GM12891 (cell line): Measurements from ENCODE around the gene CAMTA2.
A peak's percentile ranks its signal among the peaks of the same experiment; 100 is the strongest.

Experiments
- DNase-seq: peaks from one replicate; pipeline ENCODE4 v3.0.0; 2011; ENCODE audit warnings: low spot score; ENCODE audit not compliant: insufficient read length
- FAIRE-seq: peaks from 2 replicates; lab custom pipeline; 2011; peaks lifted over from hg19 to GRCh38; lab: Jason Lieb, UNC
- PAX5 ChIP-seq: IDR thresholded peaks from 2 replicates; pipeline ENCODE4 v1.6.1; 2011; ENCODE audit warnings: low read length, moderate library complexity, mild to moderate bottlenecking; ENCODE audit not compliant: insufficient read depth, severe bottlenecking
- POLR2A ChIP-seq: IDR thresholded peaks from 2 replicates; pipeline ENCODE4 v1.6.1; 2011; ENCODE audit warnings: low read depth, low read length, control low read depth
- POLR2AphosphoS5 ChIP-seq: IDR thresholded peaks from 2 replicates; pipeline ENCODE4 v1.6.1; 2011; ENCODE audit warnings: low read depth, low read length, control low read depth
- POU2F2 ChIP-seq: IDR thresholded peaks from 2 replicates; pipeline ENCODE4 v1.6.1; 2011; ENCODE audit warnings: low read depth, mild to moderate bottlenecking, control low read depth, low read length, moderate library complexity
- SPI1 ChIP-seq: IDR thresholded peaks from 2 replicates; pipeline ENCODE4 v1.6.1; 2011; ENCODE audit warnings: low read depth, low read length, control low read depth
- TAF1 ChIP-seq: IDR thresholded peaks from 2 replicates; pipeline ENCODE4 v1.6.1; 2011; ENCODE audit warnings: low read depth, low read length, control low read depth

The CAMTA2 gene

DNA sequence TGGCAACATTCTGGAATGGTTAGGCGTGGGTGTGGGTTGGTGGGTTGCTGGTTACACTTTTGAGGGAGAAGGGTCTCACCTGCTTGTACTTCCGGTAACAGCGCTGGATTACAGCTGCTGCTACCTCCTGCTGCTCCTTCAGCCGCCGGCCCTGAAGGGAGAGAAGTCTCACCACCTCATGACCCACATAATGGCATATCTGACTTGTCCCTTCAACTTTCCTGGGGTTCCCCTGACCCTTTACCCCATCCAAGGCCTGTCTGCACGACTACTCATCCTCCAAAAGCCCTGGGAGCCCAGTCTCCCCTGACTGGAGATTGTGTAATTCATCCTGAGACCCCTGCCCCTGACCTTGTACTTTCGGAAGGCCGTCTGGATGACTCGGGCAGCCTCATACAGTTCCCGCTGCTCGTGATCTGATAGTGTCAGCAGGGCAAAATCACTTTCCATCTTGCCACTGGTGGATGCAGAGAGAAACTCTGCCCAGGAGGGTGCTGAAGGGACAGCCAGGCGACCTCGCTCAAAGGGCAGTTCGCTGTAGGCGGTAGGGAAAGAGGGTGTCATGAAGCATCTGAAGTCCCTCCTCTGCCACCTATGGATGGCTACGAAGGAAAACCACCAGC lies 17.8 kb downstream of the CAMTA2 start:
- DNase-seq (no peak), FAIRE-seq (peak; percentile 61)
- TF ChIP-seq PAX5 (no peak), POLR2A (no peak), TAF1 (no peak), POU2F2 (no peak), SPI1 (no peak), POLR2AphosphoS5 (no peak)

DNA sequence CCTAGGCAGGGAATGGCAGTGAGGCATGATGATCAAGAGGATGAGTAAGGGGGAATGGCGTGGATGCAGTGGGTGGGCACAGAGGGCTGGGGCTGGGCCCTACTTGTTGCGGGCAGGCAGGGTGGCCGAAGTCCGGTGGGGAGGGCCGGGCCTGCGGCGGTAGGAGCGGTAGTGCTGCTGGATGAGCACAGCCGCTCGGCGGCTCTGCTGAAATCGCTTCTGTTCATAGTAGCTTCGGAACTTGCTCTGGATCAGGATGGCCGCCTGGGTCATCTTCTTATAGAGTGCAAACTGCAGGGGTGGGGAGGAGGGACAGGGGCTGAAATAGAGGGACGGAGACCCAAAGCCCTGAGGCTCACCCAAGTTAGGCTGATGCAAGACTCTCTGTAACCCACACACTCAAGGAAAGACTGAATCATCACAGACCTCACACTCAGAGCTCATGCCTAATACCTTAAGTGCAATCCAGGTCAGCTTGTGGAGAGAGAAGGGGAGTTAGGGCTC lies 18.4 kb downstream of the CAMTA2 start:
- DNase-seq = no peak
- FAIRE-seq = no peak

DNA sequence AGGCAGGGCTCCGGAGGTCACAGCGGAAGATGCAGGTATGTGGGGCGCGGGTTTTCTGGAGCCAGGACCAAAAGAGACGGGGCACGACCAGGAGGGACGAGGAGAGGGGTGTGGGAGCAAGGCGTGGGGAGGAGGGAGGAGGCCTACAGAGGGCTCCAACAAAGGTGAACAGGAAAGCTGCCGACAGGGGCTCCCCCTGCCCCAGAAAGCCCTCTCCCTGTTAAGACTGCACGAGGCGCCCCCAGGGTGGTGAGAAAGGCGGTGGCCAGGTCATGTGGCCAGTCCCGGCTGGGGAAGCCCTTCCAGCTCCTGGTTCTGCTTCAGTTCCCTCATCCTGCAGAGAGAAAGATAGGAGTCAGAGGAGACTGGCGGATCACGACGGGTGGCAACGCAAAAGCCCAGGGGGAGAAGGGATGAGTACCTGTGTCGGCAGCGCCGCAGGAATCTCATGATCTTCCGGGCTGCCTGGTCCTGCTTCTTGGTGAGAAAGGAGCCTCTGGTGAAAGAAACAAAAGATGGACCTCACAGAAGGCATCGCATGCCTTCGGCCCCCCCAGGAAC lies 18.9 kb downstream of the CAMTA2 start:
- TF ChIP-seq TAF1 = no peak
- no peak for TF ChIP-seq POLR2A
- no peak for TF ChIP-seq POU2F2
- no peak for TF ChIP-seq PAX5
- TF ChIP-seq POLR2AphosphoS5 = no peak
- TF ChIP-seq SPI1 = no peak
- FAIRE-seq (no peak), DNase-seq (no peak)

More for the DNA sequence above, 18.4 kb downstream of the CAMTA2 start:
- TF ChIP-seq PAX5 = no peak
- no peak for TF ChIP-seq SPI1
- no peak for TF ChIP-seq POU2F2

DNA sequence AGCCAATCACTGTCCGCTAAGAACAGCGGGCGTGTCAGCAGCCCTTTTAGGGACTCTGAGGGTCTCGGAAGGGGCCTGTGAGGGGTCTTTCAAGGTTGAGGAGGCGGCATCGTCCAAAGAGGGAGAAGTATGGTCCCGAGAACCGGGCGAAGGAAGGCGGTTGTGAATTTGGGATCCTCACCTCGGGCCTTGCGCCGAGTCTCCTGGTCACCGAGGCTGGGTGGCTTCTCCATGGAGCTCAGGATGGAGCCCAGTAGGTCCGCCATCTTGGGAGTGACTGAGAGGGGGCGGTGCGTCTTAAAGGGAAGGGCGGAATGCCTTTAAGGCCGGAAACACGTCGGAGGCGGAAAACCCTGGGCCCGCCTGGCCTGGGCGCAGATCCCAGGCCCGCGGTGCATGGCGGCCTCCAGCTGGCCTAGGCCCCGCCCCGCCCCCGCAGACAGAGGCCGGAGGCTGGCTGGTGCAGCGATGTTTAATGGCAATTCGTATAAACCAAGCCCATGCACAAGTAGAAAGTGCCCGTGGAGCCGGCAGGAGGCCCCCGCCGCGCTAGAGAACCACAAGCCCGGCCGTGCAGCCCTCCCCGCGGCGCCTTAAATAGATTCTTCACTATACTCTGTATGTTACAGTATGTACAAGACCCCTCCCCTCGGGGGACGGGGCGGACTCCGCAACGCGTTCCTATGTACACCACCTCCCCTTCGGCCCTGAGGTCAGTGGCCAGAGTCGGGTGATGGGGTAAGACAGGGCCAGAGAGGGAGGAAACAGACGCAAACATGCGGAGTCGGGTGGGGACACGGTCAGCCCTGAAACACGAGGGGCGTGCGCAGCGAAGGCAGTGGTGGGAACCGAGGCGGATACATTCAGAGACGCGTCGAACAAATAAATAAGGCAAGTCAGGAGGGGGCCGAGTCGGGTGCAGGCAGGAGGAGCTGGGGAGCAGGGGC lies 19.7 kb downstream of the CAMTA2 start, which contains the start of gene SPAG7:
SPAG7 (minus strand) TSS at position 279 of the 947 bp plus-strand sequence; CDS start at position 266, 13 bp downstream.
- DNase-seq = peak; percentile 96
- TF ChIP-seq PAX5 = no peak
- TF ChIP-seq POLR2AphosphoS5 = peak; percentile 88
- peak; percentile 91; the same call in 1 of the 2 replicates for TF ChIP-seq POLR2A
- TF ChIP-seq TAF1 = peak; percentile 95
- no peak for TF ChIP-seq POU2F2
- no peak for FAIRE-seq

DNA sequence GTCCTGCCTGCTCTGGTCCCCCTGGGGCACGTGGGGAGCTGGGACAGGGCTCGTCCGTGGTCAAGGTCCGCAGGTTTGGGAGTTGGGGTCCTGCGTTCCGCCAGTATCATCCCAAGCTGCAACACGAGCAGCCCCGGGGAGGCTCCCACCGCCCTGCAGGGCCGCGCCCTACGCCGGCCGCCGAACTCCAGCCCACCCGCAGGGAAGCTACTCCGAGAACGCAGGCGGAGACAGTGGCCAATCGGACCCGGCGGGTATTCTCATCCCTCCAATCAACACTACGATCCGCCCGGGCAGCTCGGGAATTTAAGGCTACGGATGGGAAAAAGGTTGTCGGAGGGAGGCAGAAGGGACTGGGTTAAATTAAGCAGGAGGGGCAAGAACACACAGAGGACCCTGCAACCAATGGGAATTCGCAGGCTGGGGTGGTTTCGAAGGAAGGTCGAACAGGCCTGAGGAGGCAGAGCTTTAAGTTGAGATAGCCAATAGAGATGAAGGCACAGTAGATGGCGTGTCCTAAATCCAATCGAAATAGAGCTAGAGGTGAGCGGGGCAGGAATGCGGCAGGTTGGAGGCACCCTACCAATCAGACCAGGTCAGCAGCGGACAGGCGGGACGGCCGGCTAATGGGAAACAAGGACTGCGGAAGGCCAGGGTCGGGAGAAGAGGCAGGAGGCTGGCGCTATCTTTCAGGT lies 20.5 kb downstream of the CAMTA2 start:
- TF ChIP-seq POLR2A (peak; percentile 47), POLR2AphosphoS5 (no peak), POU2F2 (0 out of 2 replicates have a peak, but pooled peaks have one; percentile 33)
- FAIRE-seq (peak; percentile 100), DNase-seq (peak; percentile 93)

DNA sequence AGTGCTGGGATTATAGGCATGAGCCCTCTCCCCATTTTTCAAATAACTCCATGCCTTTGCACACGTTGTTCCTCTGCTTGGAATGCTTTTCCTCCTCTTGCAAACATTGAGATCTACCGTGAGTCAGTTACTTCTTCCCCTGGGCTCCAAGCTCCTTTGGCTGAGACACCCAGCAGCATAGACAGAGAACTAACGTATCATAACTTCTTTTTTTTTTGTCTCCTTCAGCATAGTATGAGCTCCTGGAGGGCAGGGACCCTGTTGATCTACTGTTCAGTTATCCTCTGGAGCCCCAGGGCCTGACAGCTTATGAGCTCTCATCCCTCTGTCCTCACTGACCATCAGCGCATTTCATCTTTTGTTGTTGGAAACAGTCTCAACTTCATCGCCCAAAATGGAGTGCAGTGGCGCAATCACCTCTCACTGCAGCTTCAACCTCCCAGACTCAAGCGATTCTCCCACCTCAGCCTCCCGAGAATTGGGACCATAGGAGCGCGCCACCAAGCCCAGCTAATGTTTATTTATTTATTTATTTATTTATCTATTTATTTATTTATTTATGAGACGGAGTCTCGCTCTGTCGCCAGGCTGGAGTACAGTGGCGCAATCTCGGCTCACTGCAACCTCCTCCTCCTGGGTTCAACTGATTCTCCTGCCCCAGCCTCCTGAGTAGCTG lies 22.0 kb downstream of the CAMTA2 start:
- no peak for FAIRE-seq
- DNase-seq = no peak
- TF ChIP-seq PAX5 (no peak), TAF1 (no peak)

DNA sequence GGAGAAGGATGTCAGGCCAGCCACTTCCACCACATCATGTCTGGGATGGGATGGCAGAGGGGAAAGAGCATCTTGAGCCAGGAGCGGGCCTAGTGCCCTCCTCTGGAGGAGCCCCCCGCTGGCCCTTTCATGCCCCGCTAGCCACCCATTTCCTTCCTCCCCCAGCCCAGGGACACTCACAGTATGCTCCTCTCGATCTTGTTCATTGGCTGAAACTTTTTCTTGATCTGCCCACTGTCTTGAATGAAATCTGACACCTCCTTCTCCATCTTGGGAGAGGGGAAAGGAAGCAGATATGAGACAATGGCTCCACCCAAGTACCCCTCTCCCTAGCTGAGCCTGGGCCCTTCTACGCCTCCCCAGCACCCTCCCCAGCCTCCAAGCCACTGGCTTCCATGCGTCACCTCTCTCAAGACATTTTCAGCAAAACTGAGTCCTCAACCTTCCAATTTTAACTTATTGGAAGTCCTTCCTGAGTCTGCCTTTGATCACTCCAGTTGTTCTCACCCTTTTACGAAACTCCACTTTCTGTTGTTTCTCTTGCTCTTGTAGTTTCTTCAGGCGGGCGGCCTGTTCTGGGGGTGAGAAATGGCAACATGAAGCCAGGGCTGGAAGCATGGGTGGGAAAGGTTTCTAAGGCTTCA lies 27.1 kb downstream of the CAMTA2 start:
- FAIRE-seq (no peak), DNase-seq (no peak)
- TF ChIP-seq SPI1 = no peak

DNA sequence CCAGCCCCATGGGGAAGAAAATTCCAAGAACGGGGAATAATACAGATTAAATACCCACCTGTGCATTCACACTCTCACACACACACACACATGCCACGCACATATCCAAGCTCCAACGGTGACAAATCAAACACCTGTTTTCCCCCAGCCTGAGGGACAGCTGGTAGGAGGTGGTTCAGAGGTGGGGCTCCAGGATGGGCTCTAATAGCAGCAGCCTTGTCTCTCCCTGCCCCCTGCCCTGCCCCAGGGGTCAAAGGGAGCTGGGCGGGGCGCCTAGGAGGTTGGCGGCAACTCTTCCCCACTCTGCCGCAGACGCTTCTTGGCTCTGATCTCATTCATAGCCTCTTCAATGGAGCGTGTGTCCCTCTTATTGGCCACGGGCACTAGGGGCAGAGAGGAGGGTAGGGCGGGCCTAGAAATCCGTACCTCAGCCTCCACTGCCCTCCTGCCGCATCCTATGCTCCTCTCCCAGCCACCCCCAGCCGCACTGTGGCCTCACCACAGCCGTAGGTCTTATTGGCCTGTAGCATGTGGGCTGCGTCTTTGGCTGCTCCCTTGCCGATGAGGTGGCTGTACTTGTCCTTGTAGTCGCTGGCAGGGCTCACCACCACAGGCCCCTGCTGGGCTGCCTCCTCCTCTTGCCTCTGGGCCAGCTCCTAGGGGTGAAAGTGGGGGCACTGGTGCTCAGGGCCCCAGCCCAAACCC lies 28.1 kb downstream of the CAMTA2 start:
- FAIRE-seq = no peak
- DNase-seq = no peak
- TF ChIP-seq POLR2AphosphoS5 (no peak), TAF1 (no peak), POU2F2 (no peak), SPI1 (no peak)
